ENCODE results near the gene NARS2.

GRCh38 chr11:78620159-78620558 is 45.5 kb upstream of the NARS2 start:
- TF ChIP-seq EZH2phosphoT487 (conservative IDR thresholded peaks at IDR 0.05; ENCODE audit: low read length) (no peak), CTCF (IDR thresholded peaks at IDR 0.05; ENCODE audit: insufficient read depth, low read length, poor library complexity, severe bottlenecking) (no peak)

All from SU-DHL-6 (cell line).